Brain microvascular endothelial cell (primary cell): ENCODE data around the gene LEPR.
A peak's percentile ranks its signal among the peaks of the same experiment; 100 is the strongest.

Source experiments
- DNase-seq: peaks from one replicate; pipeline ENCODE4 v3.0.0-alpha.2; 2020
- H3K27ac ChIP-seq: fragments of 250-450 bp; sonication (Bioruptor Pico); 2 replicates; pipeline ENCODE4 v1.5.1; 2020; ENCODE audit warnings: mild to moderate bottlenecking, moderate library complexity
- H3K27me3 ChIP-seq: fragments of 250-450 bp; sonication (Bioruptor Pico); replicated peaks from 2 replicates; pipeline ENCODE4 v1.5.1; 2020; ENCODE audit warnings: mild to moderate bottlenecking
- H3K36me3 ChIP-seq: fragments of 250-450 bp; sonication (Bioruptor Pico); replicated peaks from 2 replicates; pipeline ENCODE4 v1.5.1; 2020; ENCODE audit warnings: mild to moderate bottlenecking
- H3K4me3 ChIP-seq: 2 replicates; pipeline ENCODE4 v1.5.1; 2011; ENCODE audit warnings: low read depth, mild to moderate bottlenecking, control low read depth, low read length, moderate library complexity
- CTCF ChIP-seq: IDR thresholded peaks from 2 replicates; pipeline ENCODE4 v1.5.1; 2011; ENCODE audit warnings: low read depth, mild to moderate bottlenecking, moderate library complexity, low read length, control low read depth, inconsistent platforms; ENCODE audit errors: missing control alignments
- in situ Hi-C: cut with HindIII; loops from 2 replicates; pipeline ENCODE4 v1.10.0; 2017; ENCODE audit warnings: low sequenced_read_pairs, low pct_ligation_motif_present

Gene LEPR

GRCh38 chr1:65431111-65431705 lies 10.7 kb downstream of the LEPR start:
- Histone ChIP-seq H3K27ac (peak overlapping the region; percentile 92), H3K27me3 (no peaks in the 10 kb centered on the region), H3K36me3 (peaks cover 29% of the 10 kb centered on the region), H3K4me3 (no peak overlapping the region)
- DNase-seq: peak; percentile 48
- in situ Hi-C loops: no loop called here
- TF ChIP-seq CTCF: peak; percentile 45

- peaks cover 18% of the 10 kb centered on the region for H3K36me3 ChIP-seq
- in situ Hi-C loops: no loop called here
- H3K27ac ChIP-seq: no peak overlapping the region
- no peak for TF ChIP-seq CTCF
- DNase-seq: no peak
- H3K27me3 ChIP-seq: no peaks in the 10 kb centered on the region
- no peak overlapping the region for H3K4me3 ChIP-seq
Measured at GRCh38 chr1:65432918-65433317, 12.4 kb downstream of the LEPR start.

GRCh38 chr1:65434255-65434654 lies 13.8 kb downstream of the LEPR start:
- Histone ChIP-seq H3K27ac (no peak overlapping the region), H3K4me3 (no peak overlapping the region), H3K27me3 (no peaks in the 10 kb centered on the region), H3K36me3 (peaks cover 18% of the 10 kb centered on the region)
- no peak for TF ChIP-seq CTCF
- in situ Hi-C loops: no loop called here
- no peak for DNase-seq

GRCh38 chr1:65434760-65435159 lies 14.3 kb downstream of the LEPR start:
- no peak for DNase-seq
- Histone ChIP-seq H3K27ac (no peak overlapping the region), H3K27me3 (no peaks in the 10 kb centered on the region), H3K36me3 (peaks cover 18% of the 10 kb centered on the region), H3K4me3 (no peak overlapping the region)
- in situ Hi-C loops: no loop called here
- TF ChIP-seq CTCF: no peak

GRCh38 chr1:65435987-65436386 lies 15.5 kb downstream of the LEPR start:
- no peak overlapping the region for H3K4me3 ChIP-seq
- H3K36me3 ChIP-seq: peaks cover 8% of the 10 kb centered on the region
- no peak overlapping the region for H3K27ac ChIP-seq
- DNase-seq: peak; percentile 22
- H3K27me3 ChIP-seq: no peaks in the 10 kb centered on the region
- in situ Hi-C loops: no loop called here
- TF ChIP-seq CTCF: no peak

- in situ Hi-C loops: no loop called here
- TF ChIP-seq CTCF: no peak
- Histone ChIP-seq H3K27me3 (no peaks in the 10 kb centered on the region), H3K36me3 (peaks cover 8% of the 10 kb centered on the region), H3K27ac (no peak overlapping the region), H3K4me3 (no peak overlapping the region)
- DNase-seq: no peak
Measured at GRCh38 chr1:65437616-65438015, 17.1 kb downstream of the LEPR start.
